ENCODE results near the gene NPC1L1. TPM values are rescaled to one million over a fixed set of nuclear protein-coding genes. Genes with fewer than 3 reads are reported as not detected.

Gene NPC1L1
- total RNA-seq, 1 experiment from 2014 or later: 0.28 TPM

DNA sequence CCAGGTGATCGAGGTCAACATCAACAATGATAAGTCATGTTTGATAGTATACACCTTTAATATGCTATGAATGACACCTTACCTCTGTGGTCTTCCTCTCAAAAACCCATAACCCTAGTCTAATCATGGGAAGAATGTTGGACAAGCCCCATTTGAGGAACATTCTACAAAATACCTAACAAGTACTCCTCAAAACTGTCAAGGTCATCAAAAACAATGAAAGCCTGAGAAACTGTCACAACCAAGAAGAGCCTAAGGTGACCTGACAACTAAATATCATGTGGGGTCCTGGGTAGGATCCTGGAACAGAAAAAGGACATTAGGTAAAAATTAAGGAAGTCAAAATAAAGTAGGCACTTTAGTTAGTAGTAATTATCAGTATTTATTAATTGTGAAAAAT lies 44.7 kb downstream of the NPC1L1 start:
- Histone ChIP-seq H4K20me1 (ENCODE audit: insufficient read depth) (no peaks in the 10 kb centered on the region), H3K9me3 (ENCODE audit: insufficient read depth, low read depth) (no peaks in the 10 kb centered on the region), H3K4me2 (no peak overlapping the region), H3K79me2 (ENCODE audit: low read depth) (no peaks in the 10 kb centered on the region), H3K9me2 (ENCODE audit: insufficient read depth) (no peaks in the 10 kb centered on the region), H3K27ac (no peak overlapping the region), H3K4me3 (no peak overlapping the region), H3K27me3 (ENCODE audit: insufficient read depth, low read depth) (no peaks in the 10 kb centered on the region), H3K4me1 (replicated peaks; ENCODE audit: insufficient read depth) (peaks cover 4% of the 10 kb centered on the region; the same call in 1 of the 2 replicates), H3K36me3 (ENCODE audit: low read depth) (no peaks in the 10 kb centered on the region), H2AFZ (no peak overlapping the region), H3F3A (ENCODE audit: insufficient read depth, low read depth) (no peaks in the 10 kb centered on the region; the same call in 1 of the 2 replicates)
- intact Hi-C loops (cut with micrococcal nuclease; ENCODE audit: unreplicated experiment): no loop called here
- BruUV-seq (replicated peaks): no TSS peak
- no peak for TF ChIP-seq EZH2 (IDR thresholded peaks at IDR 0.05; ENCODE audit: low read depth)
- TF ChIP-seq, protein P1, sequence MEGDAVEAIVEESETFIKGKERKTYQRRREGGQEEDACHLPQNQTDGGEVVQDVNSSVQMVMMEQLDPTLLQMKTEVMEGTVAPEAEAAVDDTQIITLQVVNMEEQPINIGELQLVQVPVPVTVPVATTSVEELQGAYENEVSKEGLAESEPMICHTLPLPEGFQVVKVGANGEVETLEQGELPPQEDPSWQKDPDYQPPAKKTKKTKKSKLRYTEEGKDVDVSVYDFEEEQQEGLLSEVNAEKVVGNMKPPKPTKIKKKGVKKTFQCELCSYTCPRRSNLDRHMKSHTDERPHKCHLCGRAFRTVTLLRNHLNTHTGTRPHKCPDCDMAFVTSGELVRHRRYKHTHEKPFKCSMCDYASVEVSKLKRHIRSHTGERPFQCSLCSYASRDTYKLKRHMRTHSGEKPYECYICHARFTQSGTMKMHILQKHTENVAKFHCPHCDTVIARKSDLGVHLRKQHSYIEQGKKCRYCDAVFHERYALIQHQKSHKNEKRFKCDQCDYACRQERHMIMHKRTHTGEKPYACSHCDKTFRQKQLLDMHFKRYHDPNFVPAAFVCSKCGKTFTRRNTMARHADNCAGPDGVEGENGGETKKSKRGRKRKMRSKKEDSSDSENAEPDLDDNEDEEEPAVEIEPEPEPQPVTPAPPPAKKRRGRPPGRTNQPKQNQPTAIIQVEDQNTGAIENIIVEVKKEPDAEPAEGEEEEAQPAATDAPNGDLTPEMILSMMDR (conservative IDR thresholded peaks at IDR 0.05): no peak
- ChIA-PET CTCF (no interaction called here), POLR2A (ENCODE audit: unreplicated experiment) (no interaction called here)
- no peak for DNase-seq

DNA sequence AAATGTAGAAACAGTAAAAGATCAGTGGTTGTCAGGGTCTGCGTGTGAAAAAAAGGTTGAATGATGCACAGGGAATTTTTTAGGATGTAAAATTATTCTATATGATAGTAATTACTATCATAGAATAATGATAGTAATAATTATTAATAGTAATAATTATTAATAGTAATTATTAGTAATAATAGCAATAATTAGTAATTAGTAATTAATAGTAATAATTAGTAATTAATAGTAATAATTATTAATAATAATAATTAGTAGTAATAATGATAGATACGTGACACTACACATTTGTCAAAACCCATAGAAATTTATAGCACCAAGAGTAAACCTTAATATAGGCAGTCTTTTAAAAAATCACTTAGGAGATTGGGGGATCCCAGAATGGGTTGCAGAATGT lies 46.2 kb downstream of the NPC1L1 start:
- no peak overlapping the region for H3K27ac ChIP-seq
- H3K4me1 ChIP-seq (replicated peaks; ENCODE audit: insufficient read depth): peaks cover 7% of the 10 kb centered on the region; the same call in 1 of the 2 replicates
- peaks cover 3% of the 10 kb centered on the region for H3K79me2 ChIP-seq (ENCODE audit: low read depth)
- H3F3A ChIP-seq (ENCODE audit: insufficient read depth, low read depth): no peaks in the 10 kb centered on the region; the same call in none of the 2 replicates
- no peak overlapping the region for H3K4me2 ChIP-seq
- no peak for DNase-seq
- ChIA-PET POLR2A (ENCODE audit: unreplicated experiment) (no interaction called here), CTCF (no interaction called here)
- intact Hi-C loops (cut with micrococcal nuclease; ENCODE audit: unreplicated experiment): no loop called here
- BruUV-seq (replicated peaks): no TSS peak
- H3K9me3 ChIP-seq (ENCODE audit: insufficient read depth, low read depth): no peaks in the 10 kb centered on the region
- no peak for TF ChIP-seq EZH2 (IDR thresholded peaks at IDR 0.05; ENCODE audit: low read depth)
- TF ChIP-seq, protein P1 (conservative IDR thresholded peaks at IDR 0.05): no peak
- no peak overlapping the region for H2AFZ ChIP-seq
- H3K27me3 ChIP-seq (ENCODE audit: insufficient read depth, low read depth): no peaks in the 10 kb centered on the region
- H3K36me3 ChIP-seq (ENCODE audit: low read depth): no peaks in the 10 kb centered on the region
- no peaks in the 10 kb centered on the region for H4K20me1 ChIP-seq (ENCODE audit: insufficient read depth)
- no peaks in the 10 kb centered on the region for H3K9me2 ChIP-seq (ENCODE audit: insufficient read depth)
- H3K4me3 ChIP-seq: no peak overlapping the region

DNA sequence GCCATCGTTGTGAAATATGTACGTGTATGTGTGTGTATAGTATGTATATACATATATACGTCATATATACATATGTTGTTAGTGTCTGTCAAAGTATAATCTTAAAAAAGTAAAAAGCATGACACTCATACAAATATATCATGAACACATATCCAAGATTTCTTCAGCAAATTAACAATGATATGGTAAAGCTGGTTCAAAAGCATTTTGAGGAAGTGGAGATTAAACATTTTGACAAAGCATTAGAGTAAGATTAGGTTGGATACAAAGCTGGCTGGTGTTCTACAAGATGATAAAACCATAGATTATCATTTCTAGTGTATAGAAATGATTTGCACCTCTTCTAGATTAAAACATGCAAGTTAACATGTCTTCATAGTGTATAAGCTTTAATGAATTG lies 49.9 kb downstream of the NPC1L1 start:
- no peaks in the 10 kb centered on the region for H3K27me3 ChIP-seq (ENCODE audit: insufficient read depth, low read depth)
- H3K4me3 ChIP-seq: peak overlapping the region; percentile 86
- no peaks in the 10 kb centered on the region for H3K9me3 ChIP-seq (ENCODE audit: insufficient read depth, low read depth)
- no peak for DNase-seq
- CTCF ChIA-PET: interaction anchor here (2.1 kb wide), 1 partner anchor 73 kb away, joined by 7 read pairs; no protein-coding TSS in a partner anchor
- H3K4me2 ChIP-seq: peak overlapping the region; percentile 81
- BruUV-seq (replicated peaks): no TSS peak
- intact Hi-C loops (cut with micrococcal nuclease; ENCODE audit: unreplicated experiment): no loop called here
- no peaks in the 10 kb centered on the region; the same call in none of the 2 replicates for H3F3A ChIP-seq (ENCODE audit: insufficient read depth, low read depth)
- 0 out of 2 replicates have a peak, but pooled peaks cover under 1% of the 10 kb centered on the region for H3K36me3 ChIP-seq (ENCODE audit: low read depth)
- TF ChIP-seq EZH2 (IDR thresholded peaks at IDR 0.05; ENCODE audit: low read depth): no peak
- TF ChIP-seq, protein P1 (conservative IDR thresholded peaks at IDR 0.05): no peak
- H3K27ac ChIP-seq: peak overlapping the region; percentile 92
- POLR2A ChIA-PET (ENCODE audit: unreplicated experiment): interaction anchor here (0.5 kb wide), 1 partner anchor 622 kb away, joined by 4 read pairs; the partner anchor contains the start of gene MRPS24
- H3K9me2 ChIP-seq (ENCODE audit: insufficient read depth): no peaks in the 10 kb centered on the region
- H4K20me1 ChIP-seq (ENCODE audit: insufficient read depth): peaks cover 32% of the 10 kb centered on the region
- H3K4me1 ChIP-seq (replicated peaks; ENCODE audit: insufficient read depth): peaks cover 27% of the 10 kb centered on the region
- peaks cover 40% of the 10 kb centered on the region for H3K79me2 ChIP-seq (ENCODE audit: low read depth)
- peak overlapping the region; percentile 98 for H2AFZ ChIP-seq
